ENCODE results near the gene MIEF1.

DNA sequence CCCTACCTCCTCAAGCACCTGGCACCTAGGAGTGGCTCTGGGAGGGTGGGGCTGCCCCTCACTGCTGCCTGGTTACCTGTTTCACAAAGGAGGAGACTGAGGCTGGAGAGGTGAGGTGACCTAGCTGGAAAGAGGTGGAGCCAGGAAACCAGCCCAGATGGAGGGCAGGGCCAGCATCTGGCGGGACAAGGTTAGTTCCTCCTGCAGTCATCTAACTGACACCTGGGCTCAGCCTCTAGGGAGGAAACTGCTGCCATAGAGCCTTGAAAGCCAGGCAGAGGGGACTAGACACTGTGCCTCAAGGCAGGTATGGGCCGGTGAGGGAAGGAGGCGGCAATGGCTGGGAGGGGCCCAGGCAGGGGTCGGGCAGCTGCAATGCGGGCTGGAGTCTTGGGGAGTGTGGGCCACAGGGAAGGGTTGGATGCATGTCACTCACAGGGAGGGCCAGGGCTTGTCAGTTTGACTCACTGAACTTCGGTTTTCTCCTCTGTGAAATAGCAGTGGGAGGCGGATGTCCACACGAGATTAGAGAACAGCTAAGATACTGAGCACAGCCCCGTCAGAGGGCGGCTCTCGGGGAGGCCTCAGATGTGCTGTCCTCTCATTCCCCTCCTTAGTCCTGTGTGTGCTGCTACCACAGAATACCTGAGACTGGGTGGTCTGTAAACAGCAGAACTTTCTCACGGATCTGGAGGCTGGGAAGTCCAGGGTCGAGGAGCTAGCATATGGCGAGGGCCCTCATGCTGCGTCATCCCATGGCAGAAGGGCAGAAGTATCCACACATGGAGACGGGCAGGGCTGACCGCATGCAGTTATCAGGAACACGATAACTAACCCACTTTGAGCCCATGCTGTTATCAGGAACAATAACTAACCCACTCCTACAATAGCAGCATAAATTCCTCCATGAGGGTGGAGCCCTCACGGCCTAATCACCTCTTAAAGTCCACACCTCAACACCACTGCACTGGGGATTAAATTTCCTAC, 29.2 kb upstream of the MIEF1 start:
- TF ChIP-seq, protein P1, sequence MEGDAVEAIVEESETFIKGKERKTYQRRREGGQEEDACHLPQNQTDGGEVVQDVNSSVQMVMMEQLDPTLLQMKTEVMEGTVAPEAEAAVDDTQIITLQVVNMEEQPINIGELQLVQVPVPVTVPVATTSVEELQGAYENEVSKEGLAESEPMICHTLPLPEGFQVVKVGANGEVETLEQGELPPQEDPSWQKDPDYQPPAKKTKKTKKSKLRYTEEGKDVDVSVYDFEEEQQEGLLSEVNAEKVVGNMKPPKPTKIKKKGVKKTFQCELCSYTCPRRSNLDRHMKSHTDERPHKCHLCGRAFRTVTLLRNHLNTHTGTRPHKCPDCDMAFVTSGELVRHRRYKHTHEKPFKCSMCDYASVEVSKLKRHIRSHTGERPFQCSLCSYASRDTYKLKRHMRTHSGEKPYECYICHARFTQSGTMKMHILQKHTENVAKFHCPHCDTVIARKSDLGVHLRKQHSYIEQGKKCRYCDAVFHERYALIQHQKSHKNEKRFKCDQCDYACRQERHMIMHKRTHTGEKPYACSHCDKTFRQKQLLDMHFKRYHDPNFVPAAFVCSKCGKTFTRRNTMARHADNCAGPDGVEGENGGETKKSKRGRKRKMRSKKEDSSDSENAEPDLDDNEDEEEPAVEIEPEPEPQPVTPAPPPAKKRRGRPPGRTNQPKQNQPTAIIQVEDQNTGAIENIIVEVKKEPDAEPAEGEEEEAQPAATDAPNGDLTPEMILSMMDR (conservative IDR thresholded peaks at IDR 0.05; ENCODE audit: low read depth in 2 of 2) = no peak
- TF ChIP-seq POLR2AphosphoS5 (IDR thresholded peaks at IDR 0.05; ENCODE audit: low read depth) (no peak), EZH2phosphoT487 (IDR thresholded peaks at IDR 0.05; ENCODE audit: unreplicated experiment) (no peak), EZH2 (IDR thresholded peaks at IDR 0.05; ENCODE audit: low read depth, unreplicated experiment) (no peak), JUNB (IDR thresholded peaks at IDR 0.05; ENCODE audit: unreplicated experiment) (no peak), STAT1 (IDR thresholded peaks at IDR 0.05; ENCODE audit: unreplicated experiment) (no peak)
- TF ChIP-seq, protein P2, sequence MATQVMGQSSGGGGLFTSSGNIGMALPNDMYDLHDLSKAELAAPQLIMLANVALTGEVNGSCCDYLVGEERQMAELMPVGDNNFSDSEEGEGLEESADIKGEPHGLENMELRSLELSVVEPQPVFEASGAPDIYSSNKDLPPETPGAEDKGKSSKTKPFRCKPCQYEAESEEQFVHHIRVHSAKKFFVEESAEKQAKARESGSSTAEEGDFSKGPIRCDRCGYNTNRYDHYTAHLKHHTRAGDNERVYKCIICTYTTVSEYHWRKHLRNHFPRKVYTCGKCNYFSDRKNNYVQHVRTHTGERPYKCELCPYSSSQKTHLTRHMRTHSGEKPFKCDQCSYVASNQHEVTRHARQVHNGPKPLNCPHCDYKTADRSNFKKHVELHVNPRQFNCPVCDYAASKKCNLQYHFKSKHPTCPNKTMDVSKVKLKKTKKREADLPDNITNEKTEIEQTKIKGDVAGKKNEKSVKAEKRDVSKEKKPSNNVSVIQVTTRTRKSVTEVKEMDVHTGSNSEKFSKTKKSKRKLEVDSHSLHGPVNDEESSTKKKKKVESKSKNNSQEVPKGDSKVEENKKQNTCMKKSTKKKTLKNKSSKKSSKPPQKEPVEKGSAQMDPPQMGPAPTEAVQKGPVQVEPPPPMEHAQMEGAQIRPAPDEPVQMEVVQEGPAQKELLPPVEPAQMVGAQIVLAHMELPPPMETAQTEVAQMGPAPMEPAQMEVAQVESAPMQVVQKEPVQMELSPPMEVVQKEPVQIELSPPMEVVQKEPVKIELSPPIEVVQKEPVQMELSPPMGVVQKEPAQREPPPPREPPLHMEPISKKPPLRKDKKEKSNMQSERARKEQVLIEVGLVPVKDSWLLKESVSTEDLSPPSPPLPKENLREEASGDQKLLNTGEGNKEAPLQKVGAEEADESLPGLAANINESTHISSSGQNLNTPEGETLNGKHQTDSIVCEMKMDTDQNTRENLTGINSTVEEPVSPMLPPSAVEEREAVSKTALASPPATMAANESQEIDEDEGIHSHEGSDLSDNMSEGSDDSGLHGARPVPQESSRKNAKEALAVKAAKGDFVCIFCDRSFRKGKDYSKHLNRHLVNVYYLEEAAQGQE (IDR thresholded peaks at IDR 0.05; ENCODE audit: unreplicated experiment) = no peak

All from GM23338 (cell line).